Esophagus muscularis mucosa (tissue), 4 donors: Measurements from ENCODE around the gene DNAH3.

Experiments
- CTCF ChIP-seq, 3 experiments: fragments of 200-600 bp in 2 of 3; fragments of 450-650 bp in 1 of 3; sonication (generic) in 2 of 3; IDR thresholded peaks; one replicate each; pipeline ENCODE4 v1.5.1; 2017 to 2019; ENCODE audit warnings: antibody characterized with exemption in 3 of 3, mild to moderate bottlenecking in 2 of 3, moderate library complexity in 1 of 3
- EP300 ChIP-seq: sonication (generic); formaldehyde crosslinking; IDR thresholded peaks from one replicate; pipeline ENCODE4 v1.6.1; 2017; ENCODE audit warnings: antibody characterized with exemption
- POLR2A ChIP-seq: fragments of 450-650 bp; IDR thresholded peaks from one replicate; pipeline ENCODE4 v1.6.1; 2017; ENCODE audit warnings: antibody characterized with exemption, moderate library complexity, mild to moderate bottlenecking, low read depth
- POLR2AphosphoS5 ChIP-seq, 2 donors: sonication (generic); formaldehyde crosslinking; IDR thresholded peaks; one replicate each; pipeline ENCODE4 v1.6.1; 2017; ENCODE audit warnings: antibody characterized with exemption in 2 of 2

- no peak for TF ChIP-seq POLR2A
- no peak for TF ChIP-seq POLR2AphosphoS5 (IDR thresholded peaks at IDR 0.05)
- no peak for TF ChIP-seq EP300
- TF ChIP-seq CTCF (IDR thresholded peaks at IDR 0.05) = no peak
Observed at GRCh38 chr16:20969386-20969785, 181.3 kb downstream of the DNAH3 start.
